Hematopoietic multipotent progenitor cell treated with erythropoietin and hydrocortisone succinate and interleukin-3 and kit ligand, for 15 days (in vitro differentiated cells): ENCODE data around the gene DOCK7.
"Not testable (repeated sequence)": the region's sequence is repeated elsewhere in the genome, so short reads cannot be mapped to it uniquely, and the experiment has no call there.

ENCODE experiments used
- DNase-seq: peaks from one replicate; pipeline ENCODE4 v3.0.0-alpha.2; 2015; ENCODE audit warnings: low spot score

Gene DOCK7

DNA sequence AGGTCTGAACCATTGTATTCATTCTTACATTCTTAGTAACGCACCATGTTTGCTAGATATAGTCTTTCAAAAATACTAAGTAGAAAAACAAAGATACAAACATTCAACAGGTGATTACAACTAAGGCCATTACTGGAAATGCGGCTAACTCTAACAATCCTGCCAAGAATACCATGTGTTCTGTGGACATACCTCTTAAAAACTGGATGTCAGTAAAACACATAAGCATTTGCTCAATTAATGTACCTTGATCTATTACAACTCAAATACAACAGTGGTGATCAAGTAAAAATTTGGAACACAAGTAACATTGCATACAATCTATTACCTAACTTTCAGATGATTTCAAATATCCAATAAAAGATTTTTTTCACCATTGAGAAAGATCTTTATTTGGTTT, 75.4 kb downstream of the DOCK7 start:
- DNase-seq = no peak

DNA sequence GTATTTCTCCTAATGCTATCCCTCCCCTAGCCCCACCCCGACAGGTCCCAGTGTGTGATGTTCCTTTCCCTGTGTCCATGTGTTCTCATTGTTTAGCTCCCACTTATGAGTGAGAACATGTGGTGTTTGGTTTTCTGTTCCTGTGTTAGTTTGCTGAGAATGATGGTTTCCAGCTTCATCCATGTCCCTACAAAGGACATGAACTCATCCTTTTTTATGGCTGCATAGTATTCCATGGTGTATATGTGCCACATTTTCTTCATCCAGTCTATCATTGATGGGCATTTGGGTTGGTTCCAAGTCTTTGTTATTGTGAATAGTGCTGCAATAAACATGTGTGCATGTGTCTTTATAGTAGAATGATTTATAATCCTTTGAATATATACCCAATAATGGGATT, 77.6 kb downstream of the DOCK7 start:
- not testable (repeated sequence) for DNase-seq

- DNase-seq = no peak
Measured at GRCh38 chr1:62608905-62609304, 79.3 kb downstream of the DOCK7 start.

DNA sequence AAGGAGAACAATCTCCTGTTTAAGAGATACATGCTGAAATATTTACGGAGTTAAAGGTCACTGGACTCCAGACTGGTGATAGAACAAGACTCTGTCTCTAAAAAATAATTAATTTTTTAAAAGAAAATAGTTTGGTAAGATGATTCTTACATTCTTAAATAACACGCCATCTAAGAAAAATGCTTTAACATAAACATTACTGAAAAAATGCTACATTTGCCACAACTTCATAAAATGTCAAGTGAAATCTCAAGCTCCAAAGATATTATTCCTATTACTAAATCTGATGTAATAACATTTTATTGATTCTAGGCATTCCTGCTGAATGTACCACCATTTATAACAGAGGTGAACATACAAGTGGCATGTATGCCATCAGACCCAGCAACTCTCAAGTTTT, 86.7 kb downstream of the DOCK7 start:
- no peak for DNase-seq

DNA sequence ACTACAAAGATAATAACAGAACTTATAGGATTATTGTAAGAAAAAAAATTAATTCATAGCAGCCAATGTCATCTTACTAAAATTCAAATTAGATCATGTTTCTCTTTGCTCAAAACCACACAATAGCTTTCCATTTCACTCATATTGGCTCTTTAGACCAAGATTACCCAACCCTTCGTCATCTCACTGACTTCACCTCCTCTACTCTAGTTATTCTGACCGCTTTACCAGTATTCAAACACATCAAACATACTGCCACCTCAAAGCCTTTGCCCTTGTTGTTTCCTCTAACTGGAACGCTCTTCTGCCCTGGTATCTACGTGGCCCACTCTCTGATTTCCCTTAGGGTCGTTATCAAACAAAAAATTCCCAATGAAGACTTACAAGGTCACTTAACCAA, 89.1 kb downstream of the DOCK7 start:
- no peak for DNase-seq

GRCh38 chr1:62597281-62597680, 90.9 kb downstream of the DOCK7 start, which contains the start of gene ANGPTL3:
TSS of gene ANGPTL3 (plus strand) at chr1:62597520. CDS start at chr1:62597567, 47 bp downstream.
- DNase-seq = no peak

- no peak for DNase-seq
Measured at GRCh38 chr1:62595647-62596046, 92.5 kb downstream of the DOCK7 start.

DNA sequence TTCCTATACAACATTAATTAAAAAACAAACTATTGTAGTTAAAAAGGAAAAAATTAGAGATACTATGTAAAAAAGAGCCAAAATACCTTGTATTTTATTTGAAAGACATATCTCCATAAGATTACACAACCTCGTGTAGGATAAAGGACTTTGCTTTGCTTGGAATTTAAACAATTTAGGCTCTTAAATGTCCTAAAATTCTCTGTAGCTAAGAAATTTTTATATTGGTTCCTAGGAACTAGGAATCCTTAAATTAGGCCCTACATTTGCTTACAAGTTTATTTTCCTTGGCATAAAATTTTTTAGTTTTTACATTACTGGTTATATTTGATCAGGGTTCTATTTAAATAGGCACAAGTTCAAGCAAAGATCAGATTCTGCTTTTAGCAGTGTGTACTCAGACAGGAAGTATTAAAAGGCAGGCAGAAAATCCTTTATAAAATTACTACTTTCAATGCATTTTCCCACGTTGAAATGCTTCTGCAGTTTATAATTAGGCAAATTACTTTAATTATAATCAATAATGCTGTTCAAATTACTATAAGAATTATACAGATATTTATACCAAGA, 94.3 kb downstream of the DOCK7 start:
- no peak for DNase-seq

DNA sequence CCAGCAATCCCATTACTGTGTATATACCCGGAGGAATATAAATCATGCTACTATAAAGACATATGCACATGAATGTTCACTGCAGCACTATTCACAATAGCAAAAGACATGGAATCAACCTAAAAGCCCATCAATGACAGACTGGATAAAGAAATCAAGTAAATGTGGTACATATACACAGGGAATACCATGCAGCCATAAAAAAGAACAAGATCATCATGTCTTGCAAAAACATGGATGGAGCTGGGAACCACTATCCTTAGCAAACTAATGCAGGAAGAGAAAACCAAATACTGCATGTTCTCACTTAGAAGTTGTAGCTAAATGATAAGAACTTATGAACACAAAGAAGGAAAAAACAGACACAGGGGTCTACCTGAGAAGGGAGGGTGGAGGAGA, 97.2 kb downstream of the DOCK7 start:
- DNase-seq = no peak

- DNase-seq = no peak
Measured at GRCh38 chr1:62590255-62590969, 97.8 kb downstream of the DOCK7 start.

DNA sequence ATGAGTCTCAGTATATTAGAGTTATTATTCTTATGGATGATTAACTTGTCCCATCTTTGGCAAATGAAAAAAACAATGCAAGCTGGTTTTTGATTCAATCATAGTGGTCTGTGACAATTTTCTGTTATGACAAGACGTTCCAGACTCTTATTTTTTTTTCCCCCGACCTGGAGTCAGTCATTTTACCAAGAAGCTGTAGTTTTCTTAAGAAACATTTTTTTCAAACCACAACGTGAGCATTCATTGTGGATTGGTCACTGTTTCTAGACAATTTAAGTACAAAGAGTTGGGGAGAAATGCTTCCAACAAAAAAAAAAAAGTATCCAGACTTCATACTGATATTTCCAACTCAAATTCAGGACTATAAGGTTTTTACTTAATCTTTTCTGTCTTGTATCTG, 98.9 kb downstream of the DOCK7 start:
- no peak for DNase-seq

DNA sequence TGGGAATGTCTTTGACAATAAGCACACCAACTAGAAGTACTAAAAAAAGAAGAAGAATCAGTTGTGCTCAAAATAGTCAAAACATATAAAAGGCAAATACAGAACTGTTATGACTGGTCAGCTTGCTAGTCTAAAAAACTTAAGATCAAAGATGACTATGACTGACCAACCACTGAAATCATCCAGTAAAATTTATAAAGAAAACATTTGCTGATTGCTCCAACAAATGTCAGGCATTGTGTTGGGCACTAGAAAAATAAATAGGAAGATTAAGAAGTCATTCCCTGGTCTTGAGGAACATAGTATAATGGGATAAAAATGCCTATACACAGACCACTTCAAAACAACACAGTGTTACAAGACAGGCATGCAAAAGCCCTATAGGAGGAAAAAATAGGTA, 100.2 kb downstream of the DOCK7 start:
- DNase-seq = no peak

GRCh38 chr1:62585469-62586155, 102.6 kb downstream of the DOCK7 start:
- DNase-seq = no peak

DNA sequence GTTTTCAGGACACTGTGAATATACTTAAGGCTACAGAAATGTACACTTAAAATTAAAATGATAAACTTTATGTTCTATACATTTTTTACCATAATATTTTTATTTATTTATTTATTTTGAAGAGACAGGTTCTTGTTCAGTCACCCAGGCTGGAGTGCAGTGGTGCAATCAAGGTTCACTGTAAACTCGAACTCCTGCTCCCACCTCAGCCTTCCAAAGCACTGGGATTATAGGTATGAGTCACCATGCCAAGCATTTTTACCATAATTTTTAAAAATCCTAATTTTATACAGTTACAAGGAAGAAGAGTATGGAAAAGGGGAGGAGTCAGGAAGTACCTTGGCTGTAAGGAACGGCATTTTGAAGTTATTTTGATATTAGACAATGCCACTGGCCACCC, 114.5 kb downstream of the DOCK7 start:
- DNase-seq = no peak

- no peak for DNase-seq
Measured at GRCh38 chr1:62572476-62572875, 115.7 kb downstream of the DOCK7 start.

DNA sequence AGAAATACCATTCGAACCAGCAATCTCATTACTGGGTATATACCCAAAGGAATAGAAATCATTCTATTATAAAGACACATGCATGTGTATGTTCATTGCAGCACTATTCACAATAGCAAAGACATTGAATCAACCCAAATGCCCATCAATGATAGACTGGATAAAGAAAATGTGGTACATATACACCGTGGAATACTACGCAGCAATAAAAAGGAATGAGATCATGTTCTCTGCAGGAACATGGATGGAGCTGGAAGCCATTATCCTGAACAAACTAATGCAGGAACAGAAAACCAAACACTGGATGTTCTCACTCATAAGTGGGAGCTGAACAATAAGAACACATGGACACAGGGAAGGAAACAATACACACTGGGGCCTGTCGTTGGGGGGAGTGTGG, 116.7 kb downstream of the DOCK7 start:
- DNase-seq = not testable (repeated sequence)

DNA sequence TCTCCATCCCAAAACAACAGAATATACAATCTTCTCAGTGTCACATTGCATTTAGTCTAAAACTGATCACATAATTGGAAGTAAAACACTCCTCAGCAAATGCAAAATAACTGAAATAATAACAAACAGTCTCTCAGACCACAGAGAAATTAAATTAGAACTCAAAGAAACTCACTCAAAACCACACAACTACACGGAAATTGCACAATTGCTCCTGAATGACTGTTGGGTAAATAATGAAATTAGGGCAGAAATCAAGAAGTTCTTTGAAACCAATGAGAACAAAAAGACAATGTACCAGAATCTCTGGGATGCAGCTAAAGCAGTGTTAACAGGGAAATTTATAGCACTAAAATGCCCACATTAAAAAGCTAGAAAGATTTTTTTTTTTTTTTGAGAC, 120.3 kb downstream of the DOCK7 start:
- not testable (repeated sequence) for DNase-seq

GRCh38 chr1:62567182-62567581, 121.0 kb downstream of the DOCK7 start:
- not testable (repeated sequence) for DNase-seq

DNA sequence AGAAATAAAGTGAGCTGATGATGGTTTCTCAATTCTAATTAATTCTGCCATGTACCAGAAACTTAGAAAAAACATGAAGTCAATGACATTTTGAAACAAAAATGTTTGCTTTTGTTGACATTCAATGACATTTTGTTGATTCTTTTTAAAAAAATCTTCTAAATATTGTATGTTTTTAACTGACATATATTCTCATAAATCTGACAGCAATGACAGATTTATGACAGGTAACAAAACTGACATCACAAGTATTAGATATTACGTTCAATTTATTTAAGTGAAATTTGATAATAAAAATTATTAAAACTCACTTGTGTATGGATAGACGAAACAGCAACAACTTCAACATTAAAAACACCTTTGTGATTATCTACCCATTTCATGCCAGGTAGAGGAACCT, 126.9 kb downstream of the DOCK7 start:
- no peak for DNase-seq

GRCh38 chr1:62544570-62544969, 143.6 kb downstream of the DOCK7 start:
- no peak for DNase-seq

DNA sequence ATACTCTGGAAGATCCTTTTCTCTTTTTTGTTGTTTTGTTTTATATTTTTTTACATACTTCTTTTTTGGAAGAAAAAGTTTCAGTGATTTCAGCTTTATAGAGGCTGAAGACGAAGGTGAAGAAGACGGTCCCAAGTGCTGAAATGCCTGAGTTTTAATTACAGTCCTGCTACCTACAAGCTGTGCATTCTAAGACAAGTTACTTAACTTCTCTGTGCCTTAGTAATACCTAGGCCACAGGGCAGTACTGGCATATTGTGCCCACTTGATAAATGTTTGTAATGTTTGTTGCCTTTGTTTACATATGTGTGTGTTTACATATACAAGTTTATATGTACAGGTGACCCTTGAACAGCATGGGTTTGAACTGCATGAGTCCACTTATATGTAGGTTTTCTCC, 147.1 kb downstream of the DOCK7 start:
- no peak for DNase-seq

DNA sequence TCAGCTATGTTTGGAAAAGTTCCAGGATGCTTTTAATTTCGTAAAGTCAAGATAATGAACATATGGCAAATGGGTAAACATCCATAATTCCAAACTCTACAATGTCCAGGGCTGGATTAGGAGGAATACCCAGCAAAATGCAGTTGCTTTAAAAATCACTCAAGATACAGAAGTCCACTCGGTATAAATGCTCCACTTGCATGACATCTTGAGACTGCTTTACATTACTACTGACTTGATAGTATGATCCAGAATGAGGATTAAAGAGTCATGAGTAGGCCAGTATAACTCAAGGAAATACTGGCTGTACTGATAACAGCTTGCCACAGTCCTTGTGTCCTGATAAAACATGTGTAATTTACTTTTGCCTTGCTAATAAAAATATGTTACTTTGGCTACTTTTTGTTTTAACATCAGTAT, 149.1 kb downstream of the DOCK7 start:
- peak; percentile 72 for DNase-seq

DNA sequence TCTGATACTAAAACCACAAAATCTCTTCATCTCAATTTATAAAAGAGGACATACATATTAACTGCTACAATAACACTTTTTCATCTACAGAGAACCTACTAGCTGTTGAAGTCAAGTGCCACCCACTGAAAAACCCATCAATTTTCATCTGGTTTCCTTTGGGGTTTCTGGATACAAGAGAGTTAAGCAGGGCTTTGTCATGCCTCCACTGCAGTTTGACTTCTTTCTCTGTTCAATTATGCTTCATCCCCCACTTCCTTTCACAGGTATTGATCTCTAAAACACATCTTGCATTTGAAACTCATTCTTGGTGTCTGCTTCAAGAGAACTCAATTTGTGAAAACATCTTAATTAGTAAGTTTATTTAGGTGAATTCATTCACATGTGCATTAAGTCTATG, 151.3 kb downstream of the DOCK7 start:
- DNase-seq = no peak
